HG02970 (cell line): ENCODE results near the gene FBXO48.

Experiments
- ATAC-seq: cut with Tn5 transposase; IDR thresholded peaks from one replicate; pipeline ENCODE4 v1.9.1; 2021; ENCODE audit warnings: mild to moderate bottlenecking, moderate library complexity, moderate number of reproducible peaks; ENCODE audit not compliant: unreplicated experiment, low FRiP score

FBXO48 gene

DNA sequence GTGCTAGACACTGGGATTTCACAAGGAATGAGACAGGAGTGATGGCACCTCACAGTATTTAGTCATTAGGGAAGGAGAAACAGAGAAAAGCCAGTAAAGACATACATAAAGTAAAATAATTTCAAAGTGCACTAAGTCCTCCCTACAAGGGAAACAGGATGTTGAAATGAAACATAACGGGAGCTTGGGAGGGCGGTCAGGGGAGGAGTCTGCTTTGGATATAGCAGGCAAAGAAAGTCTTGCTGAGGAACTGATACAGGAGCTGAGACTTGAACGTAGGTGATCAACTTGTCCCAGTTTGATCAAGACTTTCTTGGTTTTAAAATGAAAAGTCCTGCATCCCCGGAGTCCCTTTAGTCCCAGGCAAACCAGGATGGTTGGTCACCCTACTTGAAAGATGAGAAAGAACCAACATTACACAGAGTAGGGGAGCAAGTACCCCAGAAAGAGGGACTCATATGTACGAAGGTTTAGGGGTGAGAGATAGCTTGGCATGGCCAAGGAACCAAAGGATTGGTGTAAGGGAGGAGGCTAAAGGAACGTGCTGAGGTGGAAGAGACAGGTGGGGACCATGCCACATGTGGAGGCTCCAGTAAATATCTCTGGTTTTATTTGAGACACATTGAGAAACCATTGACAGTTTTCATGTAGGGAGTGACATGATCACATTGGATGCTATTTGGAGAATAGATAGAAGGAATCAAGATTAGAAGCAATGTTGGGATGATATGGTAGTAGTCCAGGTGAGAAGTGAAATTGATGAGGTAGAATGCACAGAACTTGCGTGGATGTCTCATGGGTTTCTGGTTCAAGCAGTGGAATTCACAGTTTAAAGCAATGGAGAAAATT lies 28.4 kb downstream of the FBXO48 start:
- ATAC-seq, result no peak

DNA sequence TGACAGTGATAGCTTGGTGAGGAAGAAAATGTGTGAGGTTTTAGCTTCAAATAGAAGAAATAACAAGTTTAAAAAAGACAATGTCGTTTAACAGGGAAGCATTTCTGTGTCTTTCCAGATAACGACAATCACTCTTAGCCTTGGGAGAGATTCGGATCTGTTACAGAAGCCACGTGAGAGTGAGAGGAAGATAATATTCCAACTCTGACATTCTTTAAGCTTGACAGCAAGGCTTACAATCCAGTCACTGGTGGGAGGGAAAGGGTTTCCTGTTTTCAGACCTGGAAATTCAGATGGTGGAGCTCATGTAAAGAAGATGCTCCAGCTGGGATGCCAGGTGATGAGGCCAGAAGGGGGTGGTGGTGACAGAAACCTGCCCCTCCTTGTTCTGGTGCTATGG lies 30.8 kb downstream of the FBXO48 start:
- no peak for ATAC-seq

DNA sequence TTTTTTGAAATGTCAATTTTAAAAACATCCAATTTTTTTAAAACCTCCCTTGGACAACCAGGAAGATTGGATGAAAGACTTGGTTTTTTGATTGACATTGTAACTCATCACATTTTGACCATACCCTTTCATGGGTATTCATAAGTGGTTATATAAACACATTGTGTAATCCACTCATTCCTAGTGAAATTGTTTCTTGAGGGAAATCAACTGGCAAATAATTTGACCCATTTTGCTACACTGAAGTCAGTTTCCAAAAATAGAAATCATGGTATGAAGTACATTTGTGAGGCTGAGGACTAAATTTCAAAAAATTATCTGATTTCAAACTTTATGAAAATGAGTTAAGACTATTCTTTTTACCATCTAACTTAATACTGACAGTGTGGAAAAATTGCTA lies 31.5 kb downstream of the FBXO48 start:
- no peak for ATAC-seq

DNA sequence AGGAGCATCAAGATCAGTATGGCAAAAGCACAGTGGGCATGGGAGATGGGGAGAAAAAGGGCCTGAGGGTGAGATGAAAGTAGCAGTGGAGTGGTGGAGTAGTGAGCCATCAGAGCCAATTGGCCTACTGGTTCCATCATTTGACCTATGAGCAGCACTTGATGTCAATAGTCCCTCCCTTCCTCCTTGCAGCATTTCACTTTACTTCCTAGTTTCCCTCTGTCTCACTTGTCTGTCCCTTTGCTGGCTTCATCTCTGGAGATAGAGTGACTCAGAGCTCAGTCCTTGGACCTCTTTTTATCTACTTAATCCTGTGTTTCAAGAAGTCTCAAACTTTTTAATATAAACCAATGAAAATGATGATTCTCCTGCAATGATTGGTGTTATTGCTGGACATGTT lies 32.1 kb downstream of the FBXO48 start:
- ATAC-seq, result no peak

DNA sequence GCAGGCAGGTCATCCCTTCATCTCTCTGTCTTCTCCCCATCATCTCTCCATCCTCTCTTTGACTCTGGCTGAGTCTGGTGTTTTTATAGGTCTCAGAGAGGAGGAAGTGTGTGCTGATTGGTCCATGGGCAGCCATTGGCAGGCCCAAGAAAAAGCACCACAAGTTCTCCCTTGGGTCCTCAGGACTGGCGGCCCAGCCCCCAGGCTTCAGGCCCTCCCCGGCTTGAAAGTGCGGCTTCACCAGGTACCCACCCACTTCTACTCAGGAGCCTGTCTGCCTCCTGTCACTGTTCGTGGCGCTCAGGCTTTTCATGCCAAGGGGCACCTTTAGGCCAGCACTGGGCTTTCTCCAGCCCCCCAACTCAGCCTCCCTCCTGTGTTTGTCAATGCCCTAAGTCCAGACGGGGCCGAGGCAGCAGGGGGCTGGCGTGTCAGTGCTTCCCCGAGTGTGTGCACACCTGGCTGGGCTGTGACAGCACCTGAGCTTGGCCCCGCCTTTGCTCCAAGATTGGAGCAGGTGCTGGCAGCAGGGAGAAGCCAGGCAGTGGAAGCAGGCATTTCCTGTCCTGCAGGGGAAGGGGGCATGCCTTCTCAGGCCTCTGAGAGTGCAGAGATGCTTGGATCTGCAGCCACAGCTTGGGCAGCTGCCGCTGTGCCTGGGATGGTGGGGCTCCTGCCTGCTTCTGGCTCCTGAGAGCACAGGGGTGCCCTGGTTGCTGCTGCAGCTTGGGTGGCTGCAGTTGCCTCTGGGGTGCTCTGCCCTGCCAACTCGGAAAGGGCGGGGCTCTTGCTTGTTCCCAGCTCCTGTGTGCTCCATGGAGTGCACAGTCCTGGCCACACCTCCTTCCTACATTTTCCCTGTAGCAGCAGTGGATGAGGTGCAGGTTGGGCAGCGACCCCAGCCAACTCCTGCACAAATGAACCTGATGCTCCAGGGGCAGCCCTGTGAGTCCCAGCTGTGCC lies 34.1 kb downstream of the FBXO48 start:
- no peak for ATAC-seq

DNA sequence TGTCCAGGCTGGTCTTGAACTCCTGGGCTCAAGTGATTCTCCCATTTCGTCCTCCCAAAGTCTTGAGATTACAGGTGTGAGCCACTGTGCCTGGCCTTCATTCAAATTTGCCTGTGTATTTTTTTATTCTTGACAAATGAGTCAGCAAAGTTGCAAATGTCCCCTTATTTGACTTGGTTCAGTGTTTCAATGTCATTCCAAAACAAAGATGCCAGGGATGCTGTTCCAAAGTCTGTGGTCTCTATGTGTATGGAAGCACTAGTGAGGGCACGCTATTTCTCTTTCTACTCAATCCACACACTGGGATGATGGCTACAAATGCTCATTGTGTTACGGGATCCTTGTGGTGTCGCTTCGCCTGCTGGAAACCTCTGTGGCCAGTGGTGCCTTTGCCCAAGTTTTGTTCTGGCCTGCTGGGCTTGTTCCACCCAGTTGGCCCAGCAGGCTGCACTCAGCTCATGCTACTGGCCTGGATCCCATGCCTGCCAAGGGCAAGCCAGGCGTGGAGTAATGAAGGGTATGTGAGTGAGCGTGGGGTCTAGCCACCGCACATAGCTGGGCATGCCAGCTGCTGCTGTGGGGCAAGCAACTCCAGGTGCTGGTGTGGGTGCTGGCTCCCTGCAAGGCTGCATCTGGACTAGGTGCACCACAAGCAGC lies 35.6 kb downstream of the FBXO48 start:
- ATAC-seq, result no peak

DNA sequence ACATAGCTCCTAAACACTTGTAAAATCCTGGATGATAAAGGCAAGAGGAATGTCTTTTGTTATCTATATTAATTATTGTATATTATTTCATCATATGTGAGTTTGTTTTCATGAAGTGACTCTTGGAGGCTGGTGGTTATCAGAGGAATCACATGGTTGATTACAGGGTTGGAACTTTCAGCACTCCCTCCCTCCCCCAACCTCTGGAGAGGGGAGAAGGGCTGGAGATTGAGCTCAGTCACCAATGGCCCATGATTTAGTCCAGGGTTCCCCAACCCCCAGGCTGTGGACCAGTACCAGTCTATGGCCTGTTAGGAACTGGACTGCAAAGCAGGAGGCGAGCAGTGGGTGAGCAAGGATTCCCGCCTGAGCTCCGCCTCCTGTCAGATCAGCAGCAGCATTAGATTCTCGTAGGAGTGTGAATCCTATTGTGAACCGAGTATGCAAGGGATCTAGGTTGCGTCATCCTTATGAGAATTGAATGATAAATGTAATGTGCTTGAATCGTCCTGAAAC lies 37.7 kb downstream of the FBXO48 start:
- ATAC-seq, result no peak

DNA sequence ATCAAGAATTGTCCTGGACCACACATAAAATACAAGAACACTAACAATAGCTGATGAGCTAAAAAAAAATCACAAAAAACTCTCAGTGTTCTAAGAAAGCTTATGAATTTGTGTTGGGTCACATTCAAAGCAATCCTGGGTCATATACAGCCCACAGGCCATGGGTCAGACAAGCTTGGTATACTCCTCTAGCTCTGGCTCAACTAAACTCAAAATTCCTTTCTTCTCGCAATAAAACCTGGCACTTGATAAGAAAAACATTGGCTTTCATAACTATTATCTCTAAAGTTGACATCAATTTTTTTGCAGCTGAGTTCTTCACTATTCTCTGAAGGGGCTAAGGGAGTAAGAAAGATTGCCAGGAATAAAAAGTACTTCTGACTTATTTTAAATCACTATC lies 38.3 kb downstream of the FBXO48 start:
- ATAC-seq, result no peak

DNA sequence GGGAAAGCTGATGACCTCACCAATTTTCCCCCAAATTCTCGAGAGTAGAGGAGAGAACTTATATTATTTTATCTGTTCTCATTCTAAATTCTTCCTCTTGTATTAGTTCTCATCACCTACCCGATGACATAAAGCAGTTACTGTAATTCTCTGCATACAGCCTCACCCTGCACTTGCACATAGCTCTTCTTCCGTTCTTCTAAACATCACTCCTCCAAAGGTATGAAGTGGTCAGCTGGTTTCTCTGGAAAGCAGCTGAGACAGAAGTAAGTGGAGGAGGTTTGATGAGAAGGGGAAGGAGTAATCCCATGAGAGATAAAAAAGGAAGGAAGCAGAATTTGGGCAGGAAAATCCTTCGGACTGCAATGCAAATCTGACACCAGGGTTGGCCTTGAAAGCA lies 39.0 kb downstream of the FBXO48 start:
- no peak for ATAC-seq

DNA sequence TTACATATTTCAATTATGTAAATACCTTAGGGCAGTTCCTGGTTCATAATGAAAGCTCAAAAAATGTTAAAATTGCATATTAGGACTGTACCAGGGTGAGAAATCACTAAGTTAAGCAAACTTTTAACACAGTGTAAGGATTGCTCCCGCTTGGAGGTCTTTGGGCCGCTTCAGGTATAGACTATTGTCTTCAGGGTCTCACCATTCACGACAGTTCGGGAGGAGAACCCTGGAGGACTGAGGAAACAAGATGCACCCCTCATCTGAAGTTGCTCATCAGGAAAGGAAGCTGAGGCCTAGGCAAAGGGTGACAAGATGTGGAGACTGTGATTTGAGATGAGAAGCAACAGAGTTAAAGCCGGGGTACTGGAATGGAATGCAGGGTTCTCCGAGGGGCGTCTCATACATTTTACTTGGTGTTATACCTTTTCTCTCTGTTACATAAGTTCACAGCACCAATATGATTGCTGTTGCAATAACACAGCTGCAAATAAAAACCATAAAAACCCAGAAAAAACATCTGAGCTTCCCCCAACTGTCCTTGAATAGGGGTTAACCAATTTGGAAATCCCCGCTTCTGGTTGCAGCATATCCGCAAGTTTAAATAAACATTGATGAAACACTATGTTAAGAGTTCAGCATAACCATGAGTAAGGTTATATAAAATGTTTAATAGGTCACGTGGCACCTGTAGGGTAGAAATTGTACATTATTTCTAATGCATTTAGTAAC lies 40.1 kb downstream of the FBXO48 start:
- no peak for ATAC-seq

DNA sequence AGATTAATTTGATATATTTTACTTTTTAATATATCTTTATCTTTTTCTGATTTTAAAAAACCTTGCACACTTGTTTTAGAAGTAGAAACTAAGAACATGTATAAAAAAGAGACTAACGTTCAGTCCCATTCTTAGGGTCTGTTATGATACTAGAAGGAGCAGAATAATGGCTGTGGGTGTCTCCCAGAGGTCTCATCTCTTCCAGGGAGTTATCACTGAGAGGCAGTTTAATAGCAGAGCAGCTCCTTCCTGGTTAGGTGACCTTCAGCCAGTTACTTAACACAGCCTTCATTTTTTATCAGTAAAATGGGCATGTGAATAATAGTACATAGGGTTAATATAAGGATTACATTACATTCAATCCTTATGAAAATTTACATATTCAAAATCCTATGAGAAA lies 40.6 kb downstream of the FBXO48 start:
- no peak for ATAC-seq

DNA sequence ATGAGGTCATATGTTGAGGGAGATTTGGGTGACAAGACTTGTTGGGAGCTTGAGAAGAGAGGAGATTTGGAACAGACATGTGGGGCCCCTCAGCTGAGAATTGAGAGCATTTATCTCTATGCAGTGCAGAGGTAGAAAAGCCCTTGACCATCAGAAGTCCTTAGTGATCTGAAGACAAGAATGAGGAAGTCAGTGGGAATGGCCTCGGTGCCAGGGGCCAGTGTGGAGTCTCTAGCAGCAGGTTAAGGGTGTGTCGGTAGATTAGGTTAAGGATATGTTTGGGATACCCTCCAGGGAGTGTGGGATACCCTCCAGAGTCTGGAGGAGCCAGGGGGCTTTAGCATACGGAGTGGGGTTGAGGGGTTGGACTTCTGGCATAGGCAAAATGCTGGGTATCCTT lies 41.6 kb downstream of the FBXO48 start:
- ATAC-seq, result no peak

DNA sequence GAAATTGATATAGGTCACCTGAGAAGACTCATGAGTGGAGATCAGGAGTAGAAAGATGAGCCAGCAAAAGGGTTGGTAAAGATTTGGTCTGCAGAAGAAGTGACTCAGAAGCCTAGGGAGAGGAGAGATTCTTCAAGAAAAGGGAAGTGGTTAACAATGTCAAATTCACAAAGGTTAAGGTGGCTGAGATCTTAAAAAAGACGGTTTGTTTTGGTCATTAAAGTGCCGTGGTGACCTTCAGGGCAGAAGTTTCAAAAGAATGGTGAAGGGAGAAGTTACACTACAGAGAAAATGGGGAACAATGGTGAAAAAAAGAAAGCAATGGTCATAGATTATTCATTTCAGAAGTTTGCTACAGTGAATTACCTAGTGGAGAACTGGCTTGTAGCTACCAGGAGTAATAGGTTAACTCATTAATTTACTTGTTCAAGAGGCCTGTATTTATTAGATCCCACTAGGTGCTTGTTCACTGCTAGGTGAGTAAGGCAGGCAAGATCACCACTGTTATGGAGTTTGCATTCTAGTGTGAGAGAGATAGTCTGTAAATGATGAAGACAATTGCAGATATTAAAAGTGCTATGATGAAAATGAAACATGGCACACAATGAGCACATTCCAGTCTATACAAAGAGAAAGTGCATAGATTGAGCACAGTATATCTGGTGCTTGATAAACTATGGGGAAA lies 43.0 kb downstream of the FBXO48 start:
- peak; percentile 74 for ATAC-seq

DNA sequence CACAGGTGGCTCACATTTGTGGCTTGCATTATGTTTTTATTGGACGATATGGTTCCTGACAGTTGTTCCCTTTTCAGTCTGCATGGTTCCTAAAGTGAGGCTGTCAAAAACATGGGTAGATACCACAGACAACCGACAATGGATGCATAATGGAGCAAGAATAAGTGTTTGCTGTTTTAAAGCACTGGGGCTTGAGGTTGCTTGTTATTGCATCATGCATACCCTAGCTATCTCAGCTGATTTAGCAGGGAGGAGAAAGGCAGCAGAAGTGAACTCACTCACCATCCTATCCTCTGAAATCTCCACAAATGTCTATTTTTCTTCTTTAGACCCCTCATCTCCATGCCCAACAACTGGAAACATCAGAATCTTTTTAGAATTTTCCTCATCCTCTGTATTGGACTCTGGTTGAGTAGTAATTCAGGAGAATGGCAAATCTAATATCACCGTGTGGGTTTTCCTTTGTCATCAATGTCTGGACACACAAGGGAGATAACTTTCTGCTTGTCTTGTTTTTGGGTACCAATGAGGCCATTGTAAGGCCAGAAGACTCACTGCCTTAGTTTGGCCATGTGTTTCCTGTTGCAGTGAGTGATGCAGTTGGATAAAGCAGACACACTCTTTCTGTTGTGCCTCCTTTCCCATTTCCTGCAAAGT lies 46.7 kb downstream of the FBXO48 start:
- no peak for ATAC-seq

DNA sequence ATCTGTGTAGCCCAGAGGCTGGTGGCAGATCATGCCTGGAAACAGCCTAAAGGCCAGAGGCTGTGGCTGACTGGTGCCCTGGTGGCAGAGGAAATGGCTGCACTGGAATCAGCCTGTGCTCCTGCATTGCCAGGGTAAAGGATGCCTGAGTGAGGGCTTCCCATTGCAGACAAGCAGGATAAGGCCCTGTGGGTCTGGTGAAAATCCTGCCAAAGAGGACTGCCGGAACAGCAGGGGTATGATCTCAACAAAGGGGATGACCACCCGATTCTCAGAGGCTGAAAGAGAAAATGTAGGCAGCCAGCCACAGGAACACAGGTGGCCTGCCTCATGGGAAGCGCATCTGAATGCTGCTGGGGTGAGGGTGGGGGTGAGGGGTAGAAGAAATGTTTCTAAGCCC lies 48.2 kb downstream of the FBXO48 start:
- ATAC-seq, result no peak

DNA sequence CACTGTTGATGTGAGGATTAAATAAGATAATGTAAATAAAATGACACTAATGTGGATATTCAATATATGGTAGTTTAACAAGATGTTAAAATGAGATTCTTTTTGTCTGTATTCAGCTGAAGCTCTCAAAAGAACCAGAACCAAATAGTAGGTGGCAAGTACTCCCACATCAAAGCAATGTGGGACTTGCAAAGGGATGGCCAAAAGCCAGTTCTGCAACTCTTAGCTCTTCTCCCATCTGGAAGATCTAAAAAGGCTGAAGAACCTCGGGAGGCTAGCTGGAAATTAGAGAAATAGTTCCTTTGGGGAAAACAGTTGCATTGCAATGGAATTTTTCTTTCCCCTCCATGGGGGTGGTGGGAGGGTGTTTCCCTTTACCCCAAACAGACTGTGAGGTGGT lies 48.7 kb downstream of the FBXO48 start:
- ATAC-seq, result no peak

DNA sequence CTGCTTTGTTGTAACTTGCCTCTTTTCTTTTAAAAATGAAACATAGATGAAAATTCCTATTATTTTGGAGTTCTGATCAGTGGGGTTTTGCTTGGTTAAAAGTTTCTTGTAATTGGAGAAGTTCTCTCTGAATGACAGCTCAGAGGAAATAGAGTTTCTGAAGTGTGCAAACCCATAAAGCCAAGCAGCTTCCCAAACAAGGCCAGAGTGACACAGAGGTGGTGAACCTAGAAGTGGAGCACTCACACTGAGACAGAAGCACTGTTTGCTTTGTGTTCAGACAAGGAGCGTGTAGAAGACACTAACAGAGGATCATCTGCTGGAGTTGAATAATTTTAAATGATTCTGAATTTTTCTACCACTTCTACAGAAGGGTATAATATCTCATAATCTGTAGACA lies 49.2 kb downstream of the FBXO48 start:
- ATAC-seq, result no peak

DNA sequence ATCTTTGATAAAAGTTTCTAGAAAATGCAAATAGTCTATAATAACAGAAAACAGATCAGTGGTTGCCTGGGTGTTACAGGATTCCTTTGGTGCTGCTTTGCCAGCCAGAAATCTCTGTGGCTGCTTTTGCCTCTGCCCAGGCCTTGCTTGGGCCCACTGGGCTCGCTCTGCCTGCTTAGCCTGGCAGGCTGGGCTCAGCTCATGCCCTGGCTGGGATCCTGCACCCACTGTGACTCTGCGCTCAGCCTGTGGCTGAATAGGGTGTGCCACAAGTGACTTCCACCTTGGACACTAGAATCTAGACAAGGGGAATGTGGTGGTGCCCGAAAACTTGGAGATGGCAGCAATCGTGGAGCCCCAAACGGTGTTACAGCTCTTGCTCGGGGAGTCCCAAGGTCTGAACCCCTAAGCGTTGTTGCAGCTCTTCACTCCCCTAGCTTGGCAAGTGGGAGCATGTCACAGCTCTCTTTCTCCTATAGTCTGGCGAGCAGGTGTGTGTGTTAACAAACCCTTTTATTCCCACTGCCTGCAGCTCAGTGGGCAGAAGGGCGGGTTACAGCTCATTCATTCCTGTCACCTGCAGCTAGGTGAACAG lies 50.9 kb downstream of the FBXO48 start:
- no peak for ATAC-seq

DNA sequence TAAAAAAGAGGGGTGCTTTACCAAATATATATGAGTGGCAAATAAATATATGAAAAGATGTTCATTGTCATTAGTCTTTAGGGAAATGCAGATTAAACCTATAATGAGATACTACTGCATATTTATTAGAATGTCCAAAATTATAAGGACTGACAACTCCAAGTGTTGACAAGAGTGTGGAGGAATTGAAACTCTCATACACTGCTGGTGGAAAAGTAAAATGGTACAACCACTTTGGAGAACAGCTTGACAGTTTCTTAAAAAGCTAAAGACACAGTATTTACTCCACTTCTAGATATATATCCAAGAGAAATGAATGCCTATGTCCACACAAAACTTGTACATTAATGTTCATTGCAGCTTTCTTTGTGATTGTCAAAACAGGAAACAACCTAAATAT lies 51.6 kb downstream of the FBXO48 start:
- no peak for ATAC-seq
